Measurements from ENCODE around the gene TAF15. TPM values are rescaled to one million over a fixed set of nuclear protein-coding genes. Genes with fewer than 3 reads are reported as not detected.

TAF15 gene
- total RNA-seq, 1 donor = 74.3 TPM

- no peak overlapping the region for H3K4me3 ChIP-seq (ENCODE audit: low read depth, low read length)
- no peak for TF ChIP-seq CTCF (IDR thresholded peaks at IDR 0.05; ENCODE audit: insufficient read depth, low read length)
- no peak for DNase-seq (ENCODE audit: low read depth)
Observed at GRCh38 chr17:35765756-35766488, 43.4 kb upstream of the TAF15 start.

GRCh38 chr17:35766489-35766877 lies 42.8 kb upstream of the TAF15 start:
- no peak for TF ChIP-seq CTCF (IDR thresholded peaks at IDR 0.05; ENCODE audit: insufficient read depth, low read length)
- H3K4me3 ChIP-seq (ENCODE audit: low read depth, low read length) = no peak overlapping the region
- DNase-seq (ENCODE audit: low read depth) = no peak

- TF ChIP-seq CTCF (IDR thresholded peaks at IDR 0.05; ENCODE audit: insufficient read depth, low read length) = peak; percentile 71
- DNase-seq (ENCODE audit: low read depth) = peak; percentile 67
- H3K4me3 ChIP-seq (ENCODE audit: low read depth, low read length) = no peak overlapping the region
Observed at GRCh38 chr17:35766903-35767510, 42.3 kb upstream of the TAF15 start.

GRCh38 chr17:35768797-35769196 lies 40.5 kb upstream of the TAF15 start:
- no peak overlapping the region for H3K4me3 ChIP-seq (ENCODE audit: low read depth, low read length)
- no peak for TF ChIP-seq CTCF (IDR thresholded peaks at IDR 0.05; ENCODE audit: insufficient read depth, low read length)
- DNase-seq (ENCODE audit: low read depth) = no peak

- TF ChIP-seq CTCF (IDR thresholded peaks at IDR 0.05; ENCODE audit: insufficient read depth, low read length) = no peak
- no peak for DNase-seq (ENCODE audit: low read depth)
- no peak overlapping the region for H3K4me3 ChIP-seq (ENCODE audit: low read depth, low read length)
Observed at GRCh38 chr17:35769895-35770486, 39.3 kb upstream of the TAF15 start.

- TF ChIP-seq CTCF (IDR thresholded peaks at IDR 0.05; ENCODE audit: insufficient read depth, low read length) = no peak
- DNase-seq (ENCODE audit: low read depth) = no peak
- H3K4me3 ChIP-seq (ENCODE audit: low read depth, low read length) = no peak overlapping the region
Observed at GRCh38 chr17:35773129-35773528, 36.2 kb upstream of the TAF15 start.
